Ammon's horn (tissue), 1 donor: ENCODE data around the gene PIEZO2.
"Not testable (repeated sequence)": the region's sequence is repeated elsewhere in the genome, so short reads cannot be mapped to it uniquely, and the experiment has no call there.

Source experiments
- DNase-seq: peaks from one replicate; pipeline ENCODE4 v3.0.0-alpha.2; 2016; ENCODE audit warnings: low spot score

Gene PIEZO2

DNA sequence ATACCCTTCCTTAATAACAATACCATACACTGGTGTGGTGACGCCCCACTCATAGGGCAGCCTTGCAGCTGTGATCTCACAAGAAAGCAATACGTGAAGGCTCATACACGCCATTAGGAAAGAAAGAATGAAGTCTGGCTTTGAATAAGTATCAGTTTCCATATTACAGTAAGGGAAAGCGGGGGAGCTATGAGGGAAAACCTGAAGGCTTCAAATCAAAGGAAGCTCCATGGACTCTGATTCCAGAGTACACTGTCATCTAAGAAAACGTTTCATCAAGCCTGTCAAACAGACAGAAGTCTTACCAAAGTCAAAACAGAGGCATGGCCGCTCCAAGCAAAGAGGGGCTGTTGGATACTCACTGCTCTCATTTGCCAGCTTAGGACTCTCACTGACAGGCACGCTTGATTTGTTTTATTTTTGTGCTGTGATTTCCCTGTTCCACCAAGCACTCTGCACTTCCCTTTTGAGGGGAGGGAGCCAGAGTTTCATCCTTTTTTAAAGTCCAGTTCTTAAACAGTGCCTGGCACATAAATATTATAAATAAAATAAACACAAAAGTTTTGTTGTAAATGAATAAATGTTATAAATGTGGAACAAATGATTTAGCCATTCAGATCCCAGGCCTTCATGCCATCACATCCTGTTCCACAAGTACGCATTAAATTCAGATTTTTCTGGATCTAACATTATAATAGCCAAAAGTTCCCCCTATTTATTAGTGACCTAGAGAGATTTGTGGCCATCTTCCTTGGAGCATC is 221.2 kb downstream of the PIEZO2 start:
- no peak for DNase-seq

DNA sequence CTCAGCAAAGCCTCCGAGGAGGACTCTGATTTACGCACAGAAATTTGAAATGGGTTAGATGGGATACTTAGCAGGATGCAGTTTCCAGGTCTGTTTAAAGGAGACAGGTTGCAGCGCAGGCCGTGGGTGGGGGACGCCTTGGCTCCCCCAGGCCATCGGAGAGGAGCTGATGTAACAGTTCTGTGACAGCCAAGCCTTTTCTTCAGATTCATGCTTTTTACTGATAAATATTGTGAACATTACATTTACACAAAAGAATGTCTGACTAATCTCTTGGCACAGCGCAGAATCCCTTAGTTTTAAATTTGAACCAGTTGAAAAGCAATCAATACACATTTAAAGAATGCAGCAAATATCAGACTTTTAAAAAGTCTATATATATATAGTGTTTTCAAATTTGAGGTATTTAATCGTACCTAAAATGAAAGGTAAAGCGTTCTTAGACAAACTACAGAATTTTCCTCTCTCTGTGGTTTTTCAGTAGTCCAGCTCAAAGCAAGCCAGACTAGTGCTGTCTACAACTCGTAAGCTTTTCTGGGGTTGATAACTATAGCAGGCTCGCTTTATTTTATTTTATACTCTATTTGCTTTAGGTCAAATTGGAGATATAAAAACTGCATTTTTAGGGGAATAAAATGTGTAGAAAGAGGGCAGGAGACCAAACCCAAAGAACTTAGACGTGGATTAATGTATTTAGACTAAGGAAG is 221.9 kb downstream of the PIEZO2 start:
- no peak for DNase-seq

DNA sequence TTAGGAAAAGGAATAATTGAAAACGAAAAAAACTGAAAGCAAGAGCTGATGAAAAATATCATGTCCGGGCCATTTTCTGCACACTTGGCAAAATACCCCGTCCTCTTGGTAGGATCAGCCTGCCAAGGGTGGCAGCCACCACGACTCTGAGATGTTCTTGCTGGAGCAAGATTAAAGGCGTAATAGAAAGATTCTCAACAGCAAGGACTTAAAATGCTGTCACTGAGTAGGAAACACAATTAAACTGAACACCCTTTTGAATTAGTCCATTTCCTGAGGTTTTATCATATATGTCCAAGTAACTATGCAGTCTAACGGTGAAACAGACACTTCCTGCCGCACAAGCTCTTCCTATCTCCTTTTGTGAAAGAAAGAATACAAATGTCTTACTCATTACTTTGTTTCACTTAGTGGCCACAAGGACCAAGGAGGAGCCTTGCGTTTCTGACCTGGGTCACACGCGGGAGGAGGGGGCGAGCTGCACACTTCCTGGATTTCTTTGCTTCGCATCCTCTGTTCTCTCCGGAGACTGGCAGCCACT is 222.7 kb downstream of the PIEZO2 start:
- DNase-seq: no peak

DNA sequence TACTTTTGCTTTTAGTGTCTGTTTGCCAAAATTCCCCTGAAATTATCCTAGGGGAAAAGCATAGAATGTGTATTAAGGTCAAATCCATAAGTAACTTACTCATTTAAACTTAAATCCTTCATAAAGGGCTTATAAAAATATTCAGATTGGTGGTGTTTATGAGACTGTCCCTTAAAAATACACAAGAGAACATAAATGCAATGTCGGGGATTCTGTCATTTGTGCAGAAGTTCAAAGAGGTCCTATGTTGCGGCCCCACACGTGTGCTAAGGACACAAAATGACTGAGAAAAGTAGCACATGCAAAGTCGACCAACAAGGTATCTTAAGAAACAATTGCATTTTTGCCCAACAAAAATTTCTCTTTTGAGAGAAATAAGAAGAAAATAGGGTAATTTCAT is 225.1 kb downstream of the PIEZO2 start:
- no peak for DNase-seq

DNA sequence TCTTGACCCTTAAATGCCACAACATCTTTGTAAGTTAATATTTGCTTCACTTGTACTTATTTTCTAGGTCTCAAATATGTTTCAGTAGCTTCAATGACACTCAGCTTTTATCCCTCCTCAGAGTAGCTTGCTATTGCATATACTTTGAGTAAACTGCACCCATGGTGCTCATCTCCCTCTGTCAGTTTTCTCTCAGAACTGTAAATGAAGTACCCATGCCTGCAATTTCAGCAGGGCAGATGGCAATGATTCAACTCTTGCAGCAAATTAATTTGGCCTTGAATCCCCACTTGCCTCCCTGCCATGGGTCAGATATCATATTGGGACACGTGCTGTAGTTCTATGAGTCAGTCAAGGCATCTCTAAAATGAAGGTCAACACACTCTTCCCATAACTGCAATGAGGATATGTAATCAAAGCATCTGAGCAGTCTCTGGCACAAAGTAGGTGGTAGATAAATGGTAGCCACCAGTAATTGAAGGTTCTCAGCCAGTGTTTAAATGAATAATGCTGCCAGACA is 225.8 kb downstream of the PIEZO2 start:
- DNase-seq: no peak

DNA sequence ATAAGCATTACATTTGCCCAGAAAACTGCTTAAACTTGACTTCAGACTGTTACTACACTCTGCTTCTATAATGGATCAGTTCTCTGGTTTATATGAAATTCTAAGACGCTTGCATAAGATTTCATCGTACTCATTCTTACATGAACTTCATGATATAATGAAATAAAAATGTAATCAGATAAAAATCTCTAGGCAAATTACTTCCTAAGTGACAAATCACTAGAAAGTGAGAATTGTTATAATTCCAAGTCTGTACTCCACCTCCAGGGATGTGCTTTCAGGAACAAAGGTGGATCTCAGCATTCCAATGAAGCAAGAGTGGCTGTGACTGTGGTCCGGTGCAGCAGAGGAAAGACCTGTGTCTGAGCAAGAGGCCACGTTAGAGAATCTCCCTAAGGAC is 226.2 kb downstream of the PIEZO2 start:
- DNase-seq: no peak

DNA sequence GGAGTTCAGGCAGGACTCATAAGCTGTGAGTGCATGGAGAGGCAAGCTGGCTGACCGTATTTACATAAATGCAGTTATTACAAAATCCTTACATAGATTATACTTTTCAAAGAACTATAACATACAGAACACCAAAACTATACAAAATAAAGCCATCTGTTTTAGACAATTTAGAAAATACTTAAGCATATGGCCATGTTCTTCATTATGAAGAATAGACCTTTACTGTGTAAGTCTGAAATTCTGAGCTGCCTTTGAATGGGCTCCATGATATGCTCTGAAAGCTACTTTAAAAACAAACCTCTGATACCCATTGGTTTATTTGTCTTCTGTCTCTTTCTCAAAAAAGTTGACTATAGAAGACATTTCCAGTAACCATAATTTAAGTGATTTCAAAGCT is 226.7 kb downstream of the PIEZO2 start:
- not testable (repeated sequence) for DNase-seq

DNA sequence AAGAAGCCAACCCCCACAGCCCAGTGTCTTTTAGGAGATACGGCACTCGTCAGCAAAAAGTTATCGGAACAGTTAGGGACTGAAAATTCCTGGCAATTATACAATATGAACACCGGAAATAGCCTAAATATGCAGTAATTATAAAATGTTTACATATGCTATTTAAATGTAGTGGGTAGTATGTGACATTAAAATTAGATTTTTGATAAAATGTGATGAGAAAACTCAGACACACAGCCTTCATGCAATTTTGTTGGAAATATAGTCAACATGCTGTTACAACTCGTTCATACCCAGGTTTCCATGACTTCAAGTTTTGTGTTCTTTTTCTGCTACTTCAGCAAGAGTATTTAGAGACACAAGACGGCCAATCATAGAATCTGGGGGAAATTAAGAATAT is 229.1 kb downstream of the PIEZO2 start:
- not testable (repeated sequence) for DNase-seq

DNA sequence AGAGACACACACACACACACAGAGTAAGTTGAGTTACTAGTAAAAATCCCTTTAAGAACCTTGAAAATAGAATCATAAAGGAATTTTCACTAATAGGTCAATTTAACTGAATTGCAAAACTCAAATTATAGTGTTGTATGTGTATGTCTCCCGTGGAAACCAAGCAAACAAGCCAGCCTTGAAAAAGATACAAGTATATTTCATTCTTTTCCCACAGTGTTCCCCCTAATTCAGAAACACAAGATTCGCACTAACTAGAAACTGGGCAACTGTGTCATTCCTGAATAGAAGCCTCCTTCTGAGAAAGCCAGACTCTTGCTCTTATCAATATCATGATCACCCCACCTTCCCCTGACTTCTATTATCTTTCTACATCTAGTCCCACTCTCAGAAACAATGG is 229.5 kb downstream of the PIEZO2 start:
- no peak for DNase-seq

DNA sequence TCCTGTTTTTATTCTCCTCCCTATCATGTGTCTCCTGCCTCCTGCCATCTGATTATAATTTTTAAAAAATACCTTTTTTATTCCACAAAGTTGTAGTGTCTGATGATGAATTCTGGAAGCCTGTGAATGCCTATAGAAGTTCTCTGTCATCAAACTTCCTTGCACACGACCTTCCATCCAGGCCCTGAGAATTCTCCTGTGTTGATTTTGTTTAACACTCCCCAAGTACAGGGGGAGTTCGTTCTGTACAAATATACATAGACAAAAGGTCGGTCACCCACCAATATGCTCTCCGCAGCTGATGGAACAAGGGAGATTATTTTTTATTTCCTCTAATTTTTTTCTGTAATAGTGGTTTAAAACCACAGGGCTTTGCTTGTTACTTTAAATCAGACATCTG is 232.5 kb downstream of the PIEZO2 start:
- DNase-seq: no peak

DNA sequence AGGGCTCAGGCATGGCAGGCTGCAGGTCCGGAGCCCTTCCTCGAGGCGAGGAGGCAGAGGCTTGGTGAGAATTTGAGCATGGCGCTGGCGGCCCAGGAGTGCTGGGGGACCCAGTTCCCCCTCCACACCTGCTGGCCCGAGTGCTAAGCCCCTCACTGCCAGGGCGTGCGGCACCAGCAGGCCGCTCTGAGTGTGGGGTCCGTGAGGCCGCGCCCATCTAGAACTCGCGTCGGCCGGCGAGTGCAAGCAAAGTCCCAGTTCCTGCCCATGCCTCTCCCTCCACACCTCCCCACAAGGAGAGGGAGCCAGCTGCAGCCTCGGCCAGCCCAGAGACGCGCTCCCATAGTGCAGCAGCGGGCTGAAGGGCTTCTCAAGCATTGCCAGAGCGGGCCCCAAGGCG is 233.0 kb downstream of the PIEZO2 start:
- DNase-seq: no peak

DNA sequence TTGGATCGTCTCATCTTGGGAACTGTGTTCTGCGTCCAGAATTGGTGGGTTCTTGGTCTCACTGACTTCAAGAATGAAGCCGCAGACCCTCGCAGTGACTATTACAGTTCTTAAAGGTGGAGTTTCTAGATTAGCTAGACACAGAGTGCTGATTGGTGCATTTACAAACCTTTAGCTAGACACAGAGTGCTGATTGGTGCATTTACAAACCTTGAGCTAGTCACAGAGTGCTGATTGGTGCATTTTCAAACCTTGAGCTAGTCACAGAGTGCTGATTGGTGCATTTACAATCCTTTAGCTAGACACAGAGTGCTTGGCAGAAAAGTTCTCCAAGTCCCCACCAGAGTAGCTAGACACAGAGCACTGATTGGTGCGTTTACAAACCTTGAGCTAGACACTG is 233.6 kb downstream of the PIEZO2 start:
- DNase-seq: not testable (repeated sequence)

DNA sequence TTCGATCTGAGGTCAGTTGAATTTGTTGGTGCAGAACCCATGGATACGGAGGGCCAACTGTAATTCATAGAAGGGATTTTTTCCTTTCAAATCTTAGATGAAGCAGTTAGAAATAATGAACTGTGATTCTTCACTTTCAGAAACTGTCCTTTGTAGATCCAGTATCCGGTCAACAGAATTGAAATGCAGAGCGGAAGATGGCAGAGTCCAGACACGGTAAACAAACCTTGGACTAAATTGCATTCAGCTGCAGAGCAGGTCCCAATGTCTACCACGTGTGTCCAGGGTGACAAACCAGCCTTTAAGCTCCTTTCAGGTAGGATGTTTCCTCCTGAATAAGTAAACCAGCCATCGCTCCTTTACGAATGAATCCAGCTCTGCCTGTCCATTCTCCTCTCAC is 234.8 kb downstream of the PIEZO2 start:
- not testable (repeated sequence) for DNase-seq

DNA sequence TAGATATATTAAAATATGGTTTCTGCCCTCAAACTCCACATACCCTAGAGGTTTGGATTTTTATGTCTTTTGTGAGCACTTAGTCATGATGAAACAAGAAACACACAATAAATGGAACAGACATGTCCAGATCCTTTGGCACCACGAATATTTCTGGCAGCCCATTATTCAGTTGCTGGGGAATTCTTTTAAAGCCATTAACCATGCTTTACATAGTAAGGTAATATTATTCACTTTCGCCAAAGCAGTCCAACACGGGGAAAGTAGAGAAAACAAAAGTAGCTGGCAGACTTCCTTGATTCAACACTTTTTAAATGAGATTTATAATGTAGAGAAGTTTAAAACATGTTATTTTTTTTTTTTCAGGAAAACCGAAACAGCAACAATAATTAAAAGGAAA is 235.4 kb downstream of the PIEZO2 start:
- DNase-seq: no peak

DNA sequence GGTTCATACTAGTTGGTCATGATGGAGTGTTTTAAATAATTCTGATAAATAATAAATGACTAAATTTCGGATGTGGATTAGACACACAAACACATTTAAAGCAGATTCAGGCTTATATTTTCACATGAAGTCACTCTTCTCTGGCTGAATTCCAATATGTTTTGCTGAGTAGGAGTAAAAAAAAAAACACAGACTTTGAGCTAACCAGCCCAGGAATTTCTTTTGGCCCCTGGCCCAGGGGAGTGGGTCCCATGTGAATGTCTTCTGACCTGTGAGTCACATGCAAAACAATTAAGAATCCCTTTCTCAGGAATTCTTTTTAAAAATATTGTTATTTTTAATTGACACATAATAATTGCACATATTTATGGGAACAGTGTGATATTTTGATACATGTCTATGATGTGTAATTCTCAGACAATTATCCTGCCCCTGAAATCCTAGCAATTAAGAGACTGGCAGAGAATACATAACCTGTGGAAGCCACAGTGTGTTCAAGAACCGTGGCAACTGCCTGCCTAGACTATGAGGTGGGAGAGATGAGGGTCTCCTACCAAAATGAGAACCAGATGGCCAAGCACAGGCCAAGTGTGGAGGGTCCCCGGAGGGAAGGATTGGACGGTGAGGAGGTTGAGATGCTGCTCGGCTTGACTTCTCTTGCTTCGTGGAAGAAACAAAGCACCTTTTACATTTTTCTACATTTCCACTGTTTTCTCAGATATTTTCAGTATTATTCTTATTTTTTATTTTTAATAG is 236.4 kb downstream of the PIEZO2 start:
- no peak for DNase-seq

DNA sequence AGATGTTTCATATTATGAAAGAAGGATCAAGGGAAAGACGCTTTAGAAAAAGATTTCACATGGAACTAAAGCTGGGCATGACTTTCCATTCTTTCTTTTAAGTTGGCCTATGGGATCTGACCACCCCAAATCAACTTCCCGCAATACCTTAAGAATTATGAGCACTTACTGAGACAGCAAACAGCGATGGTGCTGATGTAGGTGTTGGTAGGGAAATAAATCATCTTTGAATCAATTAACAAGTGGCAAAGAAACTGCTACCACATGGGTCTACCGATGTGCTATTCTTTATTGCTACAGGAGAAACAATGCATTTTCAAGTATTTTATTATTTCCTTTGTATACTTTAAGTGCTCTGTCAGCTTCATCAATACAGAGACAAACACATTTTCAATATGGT is 239.6 kb downstream of the PIEZO2 start:
- DNase-seq: no peak

DNA sequence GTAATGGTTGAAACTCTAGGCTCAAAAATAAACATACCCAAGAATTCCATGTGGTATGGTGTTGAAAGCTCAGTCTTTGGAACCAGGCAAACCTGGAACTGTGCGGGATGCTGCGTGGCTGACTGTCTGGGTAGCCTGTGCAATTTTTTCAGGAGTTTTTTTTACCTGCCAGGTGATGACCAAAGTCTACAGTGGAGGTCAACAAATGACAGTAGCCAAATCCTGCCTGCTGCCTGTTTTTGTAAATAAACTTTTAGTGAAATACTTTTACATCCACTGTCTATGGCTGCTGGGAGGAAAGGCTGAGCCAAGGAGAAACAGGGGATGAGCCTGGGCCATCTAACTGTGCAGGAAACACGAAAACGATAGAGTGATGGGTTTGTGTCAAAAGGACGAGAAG is 240.6 kb downstream of the PIEZO2 start:
- no peak for DNase-seq

DNA sequence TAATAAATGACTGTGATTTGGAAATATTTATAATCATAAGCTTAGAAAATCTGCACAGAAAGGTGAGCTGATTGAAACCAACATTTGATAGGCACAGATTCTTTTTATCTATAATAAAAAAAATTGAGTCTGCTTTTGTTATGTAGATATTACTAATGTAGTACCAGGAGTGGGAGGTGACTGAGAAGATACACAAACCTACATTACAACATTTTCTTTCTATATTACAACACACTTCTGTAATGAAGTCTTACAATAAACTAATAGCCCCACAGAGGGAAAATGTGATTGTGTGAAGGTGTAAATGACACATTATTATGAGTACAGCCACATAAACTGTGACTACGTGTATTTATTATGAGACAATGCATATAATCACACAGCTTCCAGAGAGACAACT is 241.6 kb downstream of the PIEZO2 start:
- DNase-seq: no peak

DNA sequence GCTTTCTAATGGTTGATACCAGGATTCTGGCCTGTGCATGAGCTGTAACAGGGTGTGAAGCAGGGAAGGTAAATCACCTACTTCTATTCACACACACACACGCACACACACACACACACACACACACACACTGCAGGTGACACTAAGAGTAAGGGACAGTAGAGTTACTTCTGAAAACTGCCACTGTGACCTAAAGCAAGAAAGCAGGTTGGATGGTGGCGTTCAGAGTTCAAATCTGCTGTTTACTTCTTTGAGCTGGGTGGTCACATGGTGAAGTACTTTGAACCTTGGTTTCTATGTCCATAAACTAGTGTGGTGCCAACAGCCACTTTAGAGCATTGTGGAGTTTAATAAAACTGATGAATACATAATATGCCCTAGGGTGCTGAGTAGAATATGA is 248.0 kb downstream of the PIEZO2 start:
- no peak for DNase-seq

DNA sequence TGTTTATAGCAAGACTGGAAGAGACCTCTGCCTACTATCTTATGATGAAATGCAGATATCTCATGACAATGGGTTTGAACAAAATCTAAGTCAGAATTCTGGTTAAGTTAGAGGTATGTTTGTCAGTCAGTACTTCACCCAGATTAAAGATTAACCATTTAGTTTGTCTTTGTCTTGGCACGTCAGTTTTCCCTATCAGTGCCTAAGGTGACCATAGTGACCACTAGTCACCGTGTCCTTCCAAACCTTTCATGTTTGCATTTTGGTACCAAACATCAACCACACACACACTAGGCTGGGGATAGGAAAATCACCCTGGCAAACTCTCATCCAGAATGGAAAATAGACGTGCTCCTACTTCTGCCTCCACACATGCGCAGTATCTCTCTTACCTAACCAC is 248.9 kb downstream of the PIEZO2 start:
- DNase-seq: no peak

DNA sequence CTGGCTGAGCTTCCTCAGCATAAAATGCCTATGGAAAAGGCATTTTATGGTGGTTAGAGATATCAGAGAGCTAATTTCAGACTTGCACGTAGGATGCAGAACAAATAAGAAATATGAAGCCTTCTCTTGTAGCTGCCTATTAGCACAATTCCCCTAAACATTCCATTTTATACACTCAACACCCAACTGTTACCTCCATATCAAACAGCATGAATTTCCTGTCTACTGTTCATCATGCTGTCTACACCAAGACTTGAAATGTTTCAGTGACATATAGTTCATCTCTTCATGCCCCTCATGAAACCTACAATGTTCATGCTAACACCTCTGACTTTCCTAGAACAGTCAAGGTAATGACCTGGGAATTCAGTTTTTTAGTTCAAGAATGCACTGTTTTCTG is 249.9 kb downstream of the PIEZO2 start:
- no peak for DNase-seq

DNA sequence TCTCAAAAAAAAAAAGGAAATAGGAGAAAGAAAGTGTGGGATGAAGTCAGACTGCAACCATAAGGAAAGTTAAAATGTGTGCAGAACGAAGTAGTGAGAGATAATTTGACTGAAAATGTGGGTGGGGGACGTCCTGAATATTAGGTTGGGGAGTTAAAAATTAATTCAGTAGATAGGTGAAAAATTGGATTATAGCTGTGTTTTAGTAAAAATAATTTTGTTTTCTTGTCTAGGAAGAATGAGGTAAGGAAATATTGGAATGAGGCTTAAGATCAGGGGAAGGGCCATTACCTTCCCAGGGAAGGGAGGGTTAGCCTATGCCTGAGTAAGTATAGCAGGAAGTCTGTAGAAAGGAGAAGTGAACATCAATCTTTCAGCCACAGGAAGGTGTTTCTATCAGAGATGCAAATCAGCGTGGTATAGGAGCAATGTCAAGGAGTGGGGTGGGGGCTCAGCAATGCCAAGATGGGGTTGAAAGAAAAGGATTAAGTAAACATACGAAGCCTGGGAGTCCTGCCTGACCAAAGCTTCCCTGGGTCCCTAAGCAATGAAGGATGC is 250.9 kb downstream of the PIEZO2 start:
- DNase-seq: no peak
